ENCODE results near the gene KRT1. TPM values are rescaled to one million over a fixed set of nuclear protein-coding genes. Genes with fewer than 3 reads are reported as not detected.
A peak's percentile ranks its signal among the peaks of the same experiment; 100 is the strongest.
"Not testable (repeated sequence)": the region's sequence is repeated elsewhere in the genome, so short reads cannot be mapped to it uniquely, and the experiment has no call there.

The KRT1 gene
- total and polyA plus RNA-seq, 4 experiments from 2014 or later, result 0.67 to 25.5 (median 21.0) TPM; not detected in 1

- H3K4me3 Mint-ChIP-seq; H3K9me3 ChIP-seq (ENCODE audit: control insufficient read depth in 1 of 2, low read length in 2 of 2); H3K36me3 Mint-ChIP-seq; intact Hi-C loops (cut with micrococcal nuclease); DNase-seq; H3K27ac ChIP-seq (ENCODE audit: low read depth, low read length); POLR2A ChIA-PET (ENCODE audit: partially characterized antibody); CTCF ChIA-PET (ENCODE audit: partially characterized antibody); H3K9me3 Mint-ChIP-seq; H3K36me3 ChIP-seq (ENCODE audit: insufficient read depth, low read length); H3K4me3 ChIP-seq (ENCODE audit: low read length in 2 of 2): not testable (repeated sequence)
- H3K27me3 ChIP-seq (ENCODE audit: insufficient read depth, low read length), result peaks cover 26% of the 10 kb centered on the region
- peak overlapping the region in 1 of 7 donors; percentile 30 for H3K27ac Mint-ChIP-seq
- peaks cover 10% of the 10 kb centered on the region for H3K4me1 ChIP-seq (ENCODE audit: insufficient read depth, low read length)
- peaks cover 3 to 25% (median 11%) of the 10 kb centered on the region in 4 donors for H3K4me1 Mint-ChIP-seq
- peaks cover 31 to 35% of the 10 kb centered on the region in 2 donors for H3K27me3 Mint-ChIP-seq
These were observed 31.9 kb upstream of the KRT1 start for GRCh38 chr12:52712122-52712521.

- peaks cover 0 to 5% (median 0%) of the 10 kb centered on the region in 8 donors for H3K9me3 Mint-ChIP-seq
- H3K4me3 ChIP-seq (ENCODE audit: low read length in 2 of 2), result no peak overlapping the region
- ChIA-PET CTCF (ENCODE audit: partially characterized antibody) (no interaction called here), POLR2A (ENCODE audit: partially characterized antibody) (no interaction called here)
- no peaks in the 10 kb centered on the region for H3K36me3 ChIP-seq (ENCODE audit: insufficient read depth, low read length)
- no peak for DNase-seq
- no peaks in the 10 kb centered on the region for H3K9me3 ChIP-seq (ENCODE audit: control insufficient read depth in 1 of 2, low read length in 2 of 2)
- peaks cover 3 to 25% (median 11%) of the 10 kb centered on the region in 4 donors for H3K4me1 Mint-ChIP-seq
- no peak overlapping the region for H3K27ac ChIP-seq (ENCODE audit: low read depth, low read length)
- H3K27me3 Mint-ChIP-seq, result peaks cover 23 to 30% of the 10 kb centered on the region in 2 donors
- H3K4me1 ChIP-seq (ENCODE audit: insufficient read depth, low read length), result peaks cover 10% of the 10 kb centered on the region
- no peaks in the 10 kb centered on the region for H3K36me3 Mint-ChIP-seq
- intact Hi-C loops (cut with micrococcal nuclease), result no loop called here
- H3K27ac Mint-ChIP-seq, result no peak overlapping the region
- H3K27me3 ChIP-seq (ENCODE audit: insufficient read depth, low read length), result peaks cover 22% of the 10 kb centered on the region
- H3K4me3 Mint-ChIP-seq, result no peak overlapping the region
These were observed 30.5 kb upstream of the KRT1 start for GRCh38 chr12:52710730-52711129.

GRCh38 chr12:52708010-52708409, 27.8 kb upstream of the KRT1 start:
- Mint-ChIP-seq H3K4me1 (peaks cover 0 to 11% (median 2%) of the 10 kb centered on the region in 4 donors), H3K9me3 (peaks cover 0 to 4% (median 0%) of the 10 kb centered on the region in 8 donors), H3K4me3 (no peak overlapping the region), H3K27ac (peak overlapping the region in 1 of 7 donors; percentile 43), H3K36me3 (no peaks in the 10 kb centered on the region), H3K27me3 (peaks cover 14% of the 10 kb centered on the region in 2 donors)
- ChIA-PET CTCF (ENCODE audit: partially characterized antibody) (interaction anchor here (1.2 kb wide), 1 partner anchor 125 kb away, joined by 3 read pairs; no protein-coding TSS in a partner anchor), POLR2A (ENCODE audit: partially characterized antibody) (no interaction called here)
- intact Hi-C loops (cut with micrococcal nuclease), result no loop called here
- no peak overlapping the region for H3K4me3 ChIP-seq (ENCODE audit: low read length in 2 of 2)
- H3K27ac ChIP-seq (ENCODE audit: low read depth, low read length), result no peak overlapping the region
- no peaks in the 10 kb centered on the region for H3K9me3 ChIP-seq (ENCODE audit: control insufficient read depth in 1 of 2, low read length in 2 of 2)
- peaks cover 4% of the 10 kb centered on the region for H3K27me3 ChIP-seq (ENCODE audit: insufficient read depth, low read length)
- no peaks in the 10 kb centered on the region for H3K36me3 ChIP-seq (ENCODE audit: insufficient read depth, low read length)
- no peak for DNase-seq
- H3K4me1 ChIP-seq (ENCODE audit: insufficient read depth, low read length), result peaks cover 3% of the 10 kb centered on the region

GRCh38 chr12:52704464-52704863, 24.3 kb upstream of the KRT1 start:
- peaks cover 0 to 2% (median 0%) of the 10 kb centered on the region in 8 donors for H3K9me3 Mint-ChIP-seq
- no peaks in the 10 kb centered on the region for H3K36me3 Mint-ChIP-seq
- no peaks in the 10 kb centered on the region for H3K27me3 ChIP-seq (ENCODE audit: insufficient read depth, low read length)
- intact Hi-C loops (cut with micrococcal nuclease), result no loop called here
- peaks cover 11 to 16% of the 10 kb centered on the region in 2 donors for H3K27me3 Mint-ChIP-seq
- H3K9me3 ChIP-seq (ENCODE audit: control insufficient read depth in 1 of 2, low read length in 2 of 2), result no peaks in the 10 kb centered on the region
- H3K4me3 Mint-ChIP-seq, result no peak overlapping the region
- CTCF ChIA-PET (ENCODE audit: partially characterized antibody), result no interaction called here
- H3K27ac ChIP-seq (ENCODE audit: low read depth, low read length), result no peak overlapping the region
- H3K36me3 ChIP-seq (ENCODE audit: insufficient read depth, low read length), result no peaks in the 10 kb centered on the region
- H3K27ac Mint-ChIP-seq, result no peak overlapping the region
- peaks cover 3% of the 10 kb centered on the region for H3K4me1 ChIP-seq (ENCODE audit: insufficient read depth, low read length)
- H3K4me3 ChIP-seq (ENCODE audit: low read length in 2 of 2), result no peak overlapping the region
- POLR2A ChIA-PET (ENCODE audit: partially characterized antibody), result no interaction called here
- peaks cover 0 to 11% (median 2%) of the 10 kb centered on the region in 4 donors for H3K4me1 Mint-ChIP-seq
- DNase-seq, result no peak

- H3K4me1 Mint-ChIP-seq, result peaks cover 0 to 11% (median 2%) of the 10 kb centered on the region in 4 donors
- Histone ChIP-seq H3K9me3 (ENCODE audit: control insufficient read depth in 1 of 2, low read length in 2 of 2) (no peaks in the 10 kb centered on the region), H3K4me3 (ENCODE audit: low read length in 2 of 2) (no peak overlapping the region), H3K4me1 (ENCODE audit: insufficient read depth, low read length) (peaks cover 3% of the 10 kb centered on the region), H3K27ac (ENCODE audit: low read depth, low read length) (no peak overlapping the region), H3K27me3 (ENCODE audit: insufficient read depth, low read length) (no peaks in the 10 kb centered on the region), H3K36me3 (ENCODE audit: insufficient read depth, low read length) (no peaks in the 10 kb centered on the region)
- peaks cover 0 to 2% (median 0%) of the 10 kb centered on the region in 8 donors for H3K9me3 Mint-ChIP-seq
- intact Hi-C loops (cut with micrococcal nuclease), result no loop called here
- peaks cover 11 to 15% of the 10 kb centered on the region in 2 donors for H3K27me3 Mint-ChIP-seq
- H3K36me3 Mint-ChIP-seq, result no peaks in the 10 kb centered on the region
- H3K27ac Mint-ChIP-seq, result peak overlapping the region in 1 of 7 donors; percentile 45
- ChIA-PET POLR2A (ENCODE audit: partially characterized antibody) (no interaction called here), CTCF (ENCODE audit: partially characterized antibody) (no interaction called here)
- H3K4me3 Mint-ChIP-seq, result no peak overlapping the region
- DNase-seq, result no peak
These were observed 23.7 kb upstream of the KRT1 start for GRCh38 chr12:52703878-52704277.

- Histone ChIP-seq H3K27ac (ENCODE audit: low read depth, low read length) (no peak within 1 kb of the TSS), H3K27me3 (ENCODE audit: insufficient read depth, low read length) (no peaks in the 10 kb centered on the region), H3K4me1 (ENCODE audit: insufficient read depth, low read length) (peaks cover under 1% of the 10 kb centered on the region), H3K4me3 (ENCODE audit: low read length in 2 of 2) (no peak within 1 kb of the TSS), H3K36me3 (ENCODE audit: insufficient read depth, low read length) (no peaks in the 10 kb centered on the region), H3K9me3 (ENCODE audit: control insufficient read depth in 1 of 2, low read length in 2 of 2) (no peaks in the 10 kb centered on the region)
- no peak for DNase-seq
- intact Hi-C loops (cut with micrococcal nuclease), result no loop called here
- H3K4me3 Mint-ChIP-seq, result no peak within 1 kb of the TSS
- peaks cover 0 to 10% (median 2%) of the 10 kb centered on the region in 4 donors for H3K4me1 Mint-ChIP-seq
- H3K27me3 Mint-ChIP-seq, result peaks cover 10 to 18% of the 10 kb centered on the region in 2 donors
- H3K27ac Mint-ChIP-seq, result peak within 1 kb of the TSS in 1 of 7 donors; percentile 45
- ChIA-PET CTCF (ENCODE audit: partially characterized antibody) (no interaction called here), POLR2A (ENCODE audit: partially characterized antibody) (no interaction called here)
- no peaks in the 10 kb centered on the region for H3K36me3 Mint-ChIP-seq
- H3K9me3 Mint-ChIP-seq, result peaks cover 0 to 2% (median 0%) of the 10 kb centered on the region in 8 donors
These were observed 23.2 kb upstream of the KRT1 start, which contains the start of gene KRT77 for GRCh38 chr12:52703424-52703823. KRT77 (minus strand) TSS chr12:52703524; CDS start chr12:52703434, 90 bp downstream.

GRCh38 chr12:52702338-52702737, 22.1 kb upstream of the KRT1 start:
- ChIA-PET CTCF (ENCODE audit: partially characterized antibody) (no interaction called here), POLR2A (ENCODE audit: partially characterized antibody) (no interaction called here)
- Histone ChIP-seq H3K4me3 (ENCODE audit: low read length in 2 of 2) (no peak overlapping the region), H3K9me3 (ENCODE audit: control insufficient read depth in 1 of 2, low read length in 2 of 2) (no peaks in the 10 kb centered on the region), H3K4me1 (ENCODE audit: insufficient read depth, low read length) (no peaks in the 10 kb centered on the region), H3K27me3 (ENCODE audit: insufficient read depth, low read length) (no peaks in the 10 kb centered on the region), H3K36me3 (ENCODE audit: insufficient read depth, low read length) (no peaks in the 10 kb centered on the region), H3K27ac (ENCODE audit: low read depth, low read length) (no peak overlapping the region)
- H3K27me3 Mint-ChIP-seq, result peaks cover 17 to 22% of the 10 kb centered on the region in 2 donors
- intact Hi-C loops (cut with micrococcal nuclease), result no loop called here
- peaks cover 0 to 2% (median 0%) of the 10 kb centered on the region in 8 donors for H3K9me3 Mint-ChIP-seq
- no peaks in the 10 kb centered on the region for H3K4me1 Mint-ChIP-seq
- DNase-seq, result no peak
- H3K36me3 Mint-ChIP-seq, result no peaks in the 10 kb centered on the region
- peak overlapping the region in 1 of 7 donors; percentile 22 for H3K27ac Mint-ChIP-seq
- no peak overlapping the region for H3K4me3 Mint-ChIP-seq

Data from CD4-positive, alpha-beta memory T cell (primary cell).